Daoy (cell line): ENCODE data around the gene PGA3. TPM values are rescaled to one million over a fixed set of nuclear protein-coding genes. Genes with fewer than 3 reads are reported as not detected.
"Not testable (repeated sequence)": the region's sequence is repeated elsewhere in the genome, so short reads cannot be mapped to it uniquely, and the experiment has no call there.

Source experiments
- DNase-seq: peaks from one replicate; pipeline ENCODE4 v3.0.0-alpha.2; 2015; ENCODE audit warnings: low read depth
- total RNA-seq: library from RNA; depleted of rRNA; stranded (reverse); fragments of >200 nt; shearing (Covaris generic); gene quantifications from 2 replicates; pipeline ENCODE4 v1.2.3, GENCODE V29; 2014; rRNA removed

The PGA3 gene
- not detected in 2 replicates for total RNA-seq

GRCh38 chr11:61202950-61203746 is at the start of gene PGA3:
Gene PGA3 (plus strand): TSS chr11:61203515. CDS start chr11:61203565, 50 bp downstream.
- DNase-seq: not testable (repeated sequence)

- DNase-seq: no peak
These were observed 49.7 kb upstream of the PGA3 start for GRCh38 chr11:61153593-61154095.

- DNase-seq: no peak
These were observed 48.8 kb upstream of the PGA3 start for GRCh38 chr11:61154528-61154927.

- no peak for DNase-seq
These were observed 48.0 kb upstream of the PGA3 start for GRCh38 chr11:61155312-61155711.

GRCh38 chr11:61155741-61156140 is 47.6 kb upstream of the PGA3 start:
- DNase-seq: no peak

- DNase-seq: no peak
These were observed 45.6 kb upstream of the PGA3 start for GRCh38 chr11:61157743-61158142.

GRCh38 chr11:61158691-61159381 is 44.5 kb upstream of the PGA3 start:
- DNase-seq: peak; percentile 43

GRCh38 chr11:61160487-61161189 is 42.7 kb upstream of the PGA3 start:
- peak; percentile 19 for DNase-seq

GRCh38 chr11:61161190-61162091 is 41.9 kb upstream of the PGA3 start, which contains the start of gene VPS37C:
Gene VPS37C (minus strand): TSS chr11:61161426. CDS start chr11:61138829, 22,597 bp downstream.
- DNase-seq: peak; percentile 91

GRCh38 chr11:61162092-61162941 is 41.0 kb upstream of the PGA3 start:
- DNase-seq: peak; percentile 20

GRCh38 chr11:61163021-61163420 is 40.3 kb upstream of the PGA3 start:
- no peak for DNase-seq

- no peak for DNase-seq
These were observed 39.4 kb upstream of the PGA3 start for GRCh38 chr11:61163714-61164605.

- DNase-seq: no peak
These were observed 38.5 kb upstream of the PGA3 start for GRCh38 chr11:61164606-61165424.

GRCh38 chr11:61165785-61166184 is 37.5 kb upstream of the PGA3 start:
- not testable (repeated sequence) for DNase-seq

GRCh38 chr11:61166331-61166730 is 37.0 kb upstream of the PGA3 start:
- DNase-seq: not testable (repeated sequence)

- no peak for DNase-seq
These were observed 35.1 kb upstream of the PGA3 start for GRCh38 chr11:61168042-61168688.

GRCh38 chr11:61168800-61169199 is 34.5 kb upstream of the PGA3 start:
- DNase-seq: no peak

GRCh38 chr11:61170566-61170965 is 32.7 kb upstream of the PGA3 start:
- no peak for DNase-seq
